ENCODE data around the gene GIPR. TPM values are rescaled to one million over a fixed set of nuclear protein-coding genes. Genes with fewer than 3 reads are reported as not detected.
A peak's percentile ranks its signal among the peaks of the same experiment; 100 is the strongest.

GIPR gene
- total RNA-seq, 1 experiment from 2014 or later: 6.9 TPM

DNA sequence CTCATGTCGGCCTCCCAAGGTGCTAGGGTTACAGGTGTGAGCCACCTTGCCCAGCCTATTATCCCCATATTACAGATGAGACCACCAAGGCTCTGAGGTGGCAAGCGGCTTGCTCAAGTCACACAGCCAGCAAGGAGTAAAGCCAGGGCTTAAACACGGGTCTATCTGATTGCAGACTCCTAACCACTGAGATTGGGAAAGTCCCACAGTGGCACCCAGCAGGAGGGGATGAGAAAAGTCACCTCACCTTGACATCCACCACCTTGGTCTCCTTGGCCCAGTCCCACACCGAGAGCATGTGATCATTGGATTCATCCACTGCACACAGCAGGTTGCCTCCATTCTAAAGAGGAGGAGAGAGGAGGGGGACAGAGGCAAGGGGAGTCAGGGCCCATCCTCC lies 38.3 kb upstream of the GIPR start:
- intact Hi-C loops (cut with micrococcal nuclease; ENCODE audit: unreplicated experiment): no loop called here
- Mint-ChIP-seq H3K27ac (ENCODE audit: unreplicated experiment) (no peak overlapping the region), H3K27me3 (ENCODE audit: unreplicated experiment) (no peaks in the 10 kb centered on the region), H3K36me3 (ENCODE audit: insufficient read depth, unreplicated experiment) (peaks cover 70% of the 10 kb centered on the region), H3K4me1 (ENCODE audit: low read depth, unreplicated experiment) (no peaks in the 10 kb centered on the region), H3K9me3 (ENCODE audit: low read depth, unreplicated experiment) (no peaks in the 10 kb centered on the region), H3K4me3 (ENCODE audit: low read depth, unreplicated experiment) (no peak overlapping the region)
- no peak for DNase-seq
- TF ChIP-seq, protein P1, sequence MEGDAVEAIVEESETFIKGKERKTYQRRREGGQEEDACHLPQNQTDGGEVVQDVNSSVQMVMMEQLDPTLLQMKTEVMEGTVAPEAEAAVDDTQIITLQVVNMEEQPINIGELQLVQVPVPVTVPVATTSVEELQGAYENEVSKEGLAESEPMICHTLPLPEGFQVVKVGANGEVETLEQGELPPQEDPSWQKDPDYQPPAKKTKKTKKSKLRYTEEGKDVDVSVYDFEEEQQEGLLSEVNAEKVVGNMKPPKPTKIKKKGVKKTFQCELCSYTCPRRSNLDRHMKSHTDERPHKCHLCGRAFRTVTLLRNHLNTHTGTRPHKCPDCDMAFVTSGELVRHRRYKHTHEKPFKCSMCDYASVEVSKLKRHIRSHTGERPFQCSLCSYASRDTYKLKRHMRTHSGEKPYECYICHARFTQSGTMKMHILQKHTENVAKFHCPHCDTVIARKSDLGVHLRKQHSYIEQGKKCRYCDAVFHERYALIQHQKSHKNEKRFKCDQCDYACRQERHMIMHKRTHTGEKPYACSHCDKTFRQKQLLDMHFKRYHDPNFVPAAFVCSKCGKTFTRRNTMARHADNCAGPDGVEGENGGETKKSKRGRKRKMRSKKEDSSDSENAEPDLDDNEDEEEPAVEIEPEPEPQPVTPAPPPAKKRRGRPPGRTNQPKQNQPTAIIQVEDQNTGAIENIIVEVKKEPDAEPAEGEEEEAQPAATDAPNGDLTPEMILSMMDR (IDR thresholded peaks at IDR 0.05; ENCODE audit: unreplicated experiment): no peak
- CTCF ChIA-PET: no interaction called here
- BruUV-seq (replicated peaks): no TSS peak

DNA sequence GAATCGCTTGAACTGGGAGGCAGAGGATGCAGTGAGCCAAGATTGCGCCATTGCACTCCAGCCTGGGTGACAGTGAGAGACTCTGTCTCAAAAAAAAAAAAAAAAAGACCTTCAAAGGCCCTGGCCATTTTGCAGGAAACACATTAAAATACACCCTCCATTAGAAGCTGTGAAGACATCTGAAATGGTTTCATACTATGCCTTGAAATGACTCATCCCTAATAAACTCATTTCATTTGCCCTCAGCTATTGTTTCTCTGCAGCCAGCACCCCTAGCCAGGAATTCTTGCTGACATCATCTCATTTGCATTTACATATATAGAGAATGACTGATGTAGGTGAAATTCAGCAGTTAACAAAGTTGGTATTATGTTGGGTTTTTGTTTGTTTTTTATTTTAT lies 37.6 kb upstream of the GIPR start:
- no peaks in the 10 kb centered on the region for H3K4me1 Mint-ChIP-seq (ENCODE audit: low read depth, unreplicated experiment)
- BruUV-seq (replicated peaks): no TSS peak
- H3K4me3 Mint-ChIP-seq (ENCODE audit: low read depth, unreplicated experiment): no peak overlapping the region
- no peak overlapping the region for H3K27ac Mint-ChIP-seq (ENCODE audit: unreplicated experiment)
- H3K9me3 Mint-ChIP-seq (ENCODE audit: low read depth, unreplicated experiment): no peaks in the 10 kb centered on the region
- CTCF ChIA-PET: interaction anchor here (0.6 to 3.0 kb wide), 9 partner anchors 9 to 310 kb away, joined by 3 to 23 read pairs (median 4); partner anchors contain the start of genes EML2 and SIX5
- DNase-seq: peak; percentile 36
- no peaks in the 10 kb centered on the region for H3K27me3 Mint-ChIP-seq (ENCODE audit: unreplicated experiment)
- TF ChIP-seq, protein P1 (IDR thresholded peaks at IDR 0.05; ENCODE audit: unreplicated experiment): no peak
- intact Hi-C loops (cut with micrococcal nuclease; ENCODE audit: unreplicated experiment): no loop called here
- H3K36me3 Mint-ChIP-seq (ENCODE audit: insufficient read depth, unreplicated experiment): peaks cover 64% of the 10 kb centered on the region

DNA sequence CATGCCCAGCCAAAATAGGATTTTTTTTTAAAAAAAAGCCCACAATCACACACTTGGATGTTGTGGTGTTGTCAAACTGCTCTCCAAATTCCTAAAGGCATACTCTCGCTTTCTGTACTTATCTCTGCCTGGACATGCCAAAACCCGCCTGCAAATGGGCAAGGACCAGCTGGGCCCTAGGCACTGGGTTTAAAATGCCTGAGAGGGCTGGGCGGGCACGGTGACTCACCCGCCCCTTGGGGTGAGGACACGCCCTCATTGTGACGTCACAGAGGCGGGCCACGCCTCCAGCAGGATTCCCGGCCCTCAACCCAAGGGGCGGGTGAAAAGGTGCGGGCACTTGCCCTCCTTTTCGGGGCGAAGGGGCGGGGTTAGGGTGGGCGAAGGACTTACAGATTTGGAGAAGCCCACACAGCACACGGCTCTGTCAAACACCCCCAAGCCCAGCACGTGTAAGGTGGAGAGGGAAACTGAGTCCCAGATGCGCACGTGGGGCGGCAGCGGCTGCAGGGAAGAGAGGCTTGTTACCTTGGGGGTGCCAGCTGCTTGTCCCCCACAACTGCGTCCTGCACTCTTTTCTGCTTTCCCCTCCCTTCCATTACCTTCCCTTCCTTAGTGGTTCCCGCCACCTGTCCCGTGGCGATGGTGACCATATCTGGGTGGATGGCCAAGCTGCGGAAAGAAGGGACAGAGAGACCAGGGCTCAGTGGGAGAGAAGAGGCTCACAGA lies 35.4 kb upstream of the GIPR start:
- DNase-seq: peak; percentile 90
- Mint-ChIP-seq H3K27me3 (ENCODE audit: unreplicated experiment) (no peaks in the 10 kb centered on the region), H3K4me1 (ENCODE audit: low read depth, unreplicated experiment) (no peaks in the 10 kb centered on the region), H3K9me3 (ENCODE audit: low read depth, unreplicated experiment) (no peaks in the 10 kb centered on the region), H3K36me3 (ENCODE audit: insufficient read depth, unreplicated experiment) (peaks cover 61% of the 10 kb centered on the region), H3K4me3 (ENCODE audit: low read depth, unreplicated experiment) (no peak overlapping the region), H3K27ac (ENCODE audit: unreplicated experiment) (peak overlapping the region; percentile 70)
- BruUV-seq (replicated peaks): no TSS peak
- CTCF ChIA-PET: interaction anchor here (3.0 kb wide), 1 partner anchor 9 kb away, joined by 23 read pairs; no protein-coding TSS in a partner anchor
- intact Hi-C loops (cut with micrococcal nuclease; ENCODE audit: unreplicated experiment): no loop called here
- TF ChIP-seq, protein P1 (IDR thresholded peaks at IDR 0.05; ENCODE audit: unreplicated experiment): no peak

DNA sequence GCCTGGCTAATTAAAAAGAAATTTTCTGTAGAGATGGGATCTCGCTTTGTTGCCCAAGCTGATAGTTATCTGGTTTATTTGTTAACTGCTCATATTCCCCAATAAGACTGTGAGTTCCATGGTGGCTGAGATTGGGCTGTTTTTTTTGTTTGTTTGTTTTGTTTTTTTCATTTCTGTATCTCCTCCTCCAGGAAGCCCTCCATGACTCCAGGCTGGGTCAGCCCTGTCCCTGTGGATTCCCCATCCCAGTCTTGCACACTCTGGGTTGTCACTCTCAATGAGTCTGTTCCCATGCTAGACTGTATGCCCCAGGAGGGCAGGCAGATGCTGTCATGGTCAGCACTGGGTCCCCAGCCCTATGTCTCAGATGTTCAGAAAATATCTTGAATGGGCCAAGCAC lies 31.7 kb upstream of the GIPR start:
- peaks cover 21% of the 10 kb centered on the region for H3K4me1 Mint-ChIP-seq (ENCODE audit: low read depth, unreplicated experiment)
- H3K36me3 Mint-ChIP-seq (ENCODE audit: insufficient read depth, unreplicated experiment): peaks cover 67% of the 10 kb centered on the region
- no peak for DNase-seq
- CTCF ChIA-PET: no interaction called here
- BruUV-seq (replicated peaks): no TSS peak
- H3K9me3 Mint-ChIP-seq (ENCODE audit: low read depth, unreplicated experiment): peaks cover 6% of the 10 kb centered on the region
- no peaks in the 10 kb centered on the region for H3K27me3 Mint-ChIP-seq (ENCODE audit: unreplicated experiment)
- intact Hi-C loops (cut with micrococcal nuclease; ENCODE audit: unreplicated experiment): no loop called here
- no peak overlapping the region for H3K27ac Mint-ChIP-seq (ENCODE audit: unreplicated experiment)
- TF ChIP-seq, protein P1 (IDR thresholded peaks at IDR 0.05; ENCODE audit: unreplicated experiment): no peak
- H3K4me3 Mint-ChIP-seq (ENCODE audit: low read depth, unreplicated experiment): no peak overlapping the region
